Inflammatory macrophage (primary cell): ENCODE results near the gene MT1B.

Experiments used
- DNase-seq, 2 donors: peaks; one replicate each; pipeline ENCODE4 v3.0.0-alpha.2; 2020 to 2022

The MT1B gene

GRCh38 chr16:56684926-56685590 lies 33.4 kb downstream of the MT1B start:
- DNase-seq: no peak

- no peak for DNase-seq
Observed at GRCh38 chr16:56686758-56687157, 35.1 kb downstream of the MT1B start.

- DNase-seq: no peak
Observed at GRCh38 chr16:56688762-56689161, 37.1 kb downstream of the MT1B start.

GRCh38 chr16:56689171-56689570 lies 37.5 kb downstream of the MT1B start:
- no peak for DNase-seq

- no peak for DNase-seq
Observed at GRCh38 chr16:56690420-56691122, 38.9 kb downstream of the MT1B start.

- DNase-seq: peak; percentile 28 to 57
Observed at GRCh38 chr16:56691885-56692284, 40.2 kb downstream of the MT1B start.

GRCh38 chr16:56695246-56695645 lies 43.6 kb downstream of the MT1B start:
- no peak for DNase-seq

GRCh38 chr16:56697456-56698155 lies 45.9 kb downstream of the MT1B start:
- DNase-seq: no peak

GRCh38 chr16:56700195-56700594 lies 48.5 kb downstream of the MT1B start:
- DNase-seq: no peak

- DNase-seq: no peak
Observed at GRCh38 chr16:56700631-56701030, 48.9 kb downstream of the MT1B start.

- DNase-seq: no peak
Observed at GRCh38 chr16:56701534-56701933, 49.8 kb downstream of the MT1B start.
